SK-MEL-5 (cell line): ENCODE results near the gene TBC1D3L. TPM values are rescaled to one million over a fixed set of nuclear protein-coding genes. Genes with fewer than 3 reads are reported as not detected.
"Not testable (repeated sequence)": the region's sequence is repeated elsewhere in the genome, so short reads cannot be mapped to it uniquely, and the experiment has no call there.

Experiments
- DNase-seq: peaks from one replicate; pipeline ENCODE4 v3.0.0-alpha.2; 2016; ENCODE audit warnings: low read depth, low spot score
- in situ Hi-C: cut with HindIII; loops from 2 replicates; pipeline ENCODE4 v1.10.0; 2016; ENCODE audit warnings: low sequenced_read_pairs, high pct_unique_total_duplicates, low pct_unique_long_range_greater_than_20kb
- polyA plus RNA-seq, 2 experiments: library from polyadenylated mRNA; depleted of rRNA; stranded (reverse); fragments of >200 nt; gene quantifications; 2 replicates each; pipeline ENCODE4 v1.2.3, GENCODE V29; 2015
- small RNA-seq, 2 experiments: library from RNA; depleted of rRNA; stranded (forward); fragments of <200 nt; gene quantifications; one replicate each; pipeline ENCODE3, GENCODE V24; 2014
- total RNA-seq: library from RNA; depleted of rRNA; stranded (reverse); fragments of >200 nt; shearing (Covaris generic); gene quantifications from 2 replicates; pipeline ENCODE4 v1.2.3, GENCODE V29; 2014; rRNA removed

The TBC1D3L gene
- total RNA-seq: 1.9 and 2.0 TPM in 2 replicates
- polyA plus RNA-seq (2015; cell fraction: cytosol; rRNA removed): 1.8 and 2.8 TPM in 2 replicates
- 59.0 and 67.1 TPM in 2 replicates for polyA plus RNA-seq (2015; cell fraction: nucleus; rRNA removed)

- in situ Hi-C loops: not testable (repeated sequence)
These were observed at the start of gene TBC1D3L for GRCh38 chr17:37988960-37989359. Gene TBC1D3L, minus strand, starts transcription at chr17:37989060. Its CDS starts 1,540 bp downstream, at chr17:37987520.

GRCh38 chr17:38003676-38004075 is 14.8 kb upstream of the TBC1D3L start, which contains the start of gene TBC1D3D:
Gene TBC1D3D, plus strand, starts transcription at chr17:38003976. Its CDS starts 1,585 bp downstream, at chr17:38005561.
- in situ Hi-C loops, DNase-seq: not testable (repeated sequence)

More at GRCh38 chr17:37988960-37989359, at the start of gene TBC1D3L:
- DNase-seq: not testable (repeated sequence)

Small RNA genes lying within 50 kb of the gene (small RNA-seq; reads per million reads assigned to genes)
- 0 reads per million in 2 experiments for gene RF00001

Other genes with a start within 250 kb of the TBC1D3L start
- gene HNF1B, start 244.0 kb downstream of the TBC1D3L start, total RNA-seq: not detected in 2 replicates
- gene TBC1D3K, start 64.6 kb downstream of the TBC1D3L start, total RNA-seq: not detected in 2 replicates
- gene TBC1D3D, start 14.9 kb upstream of the TBC1D3L start, total RNA-seq: 0.08 TPM in 1 of 2 replicates, not detected in the other
- gene TBC1D3C, start 79.6 kb upstream of the TBC1D3L start, total RNA-seq: not detected in 2 replicates
- gene TBC1D3E, start 138.9 kb upstream of the TBC1D3L start, total RNA-seq: not detected in 2 replicates
- gene TBC1D3, start 203.5 kb upstream of the TBC1D3L start, total RNA-seq: not detected in 2 replicates